ENCODE measurements around the gene AFMID.

The AFMID gene

DNA sequence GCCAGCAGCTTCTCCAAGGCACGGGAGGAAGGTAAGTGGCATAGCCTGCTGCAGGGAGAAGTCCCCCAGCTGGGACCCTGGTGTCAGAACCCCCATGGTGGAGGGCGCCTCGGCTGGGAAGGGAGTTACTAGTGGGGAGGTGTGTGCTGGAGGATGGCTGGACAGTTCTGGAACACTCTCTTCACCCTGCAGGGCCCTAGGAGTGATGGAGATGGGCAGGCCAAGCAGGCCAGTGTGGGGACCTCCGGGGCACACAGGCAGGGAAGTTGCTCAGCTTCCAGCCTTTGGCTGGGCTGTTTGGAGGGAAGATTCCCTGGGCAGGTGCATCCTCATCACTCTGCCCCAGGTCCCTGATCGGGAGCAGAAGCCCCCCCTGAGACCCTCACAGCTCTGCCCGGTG is 40.3 kb upstream of the AFMID start:
- Mint-ChIP-seq H3K4me3 (no peak overlapping the region), H3K36me3 (peaks cover 33% of the 10 kb centered on the region), H3K9me3 (no peaks in the 10 kb centered on the region), H3K27ac (peak overlapping the region; percentile 81), H3K4me1 (peaks cover 22% of the 10 kb centered on the region)
- ATAC-seq (no peak), DNase-seq (ENCODE audit: low spot score in 2 of 2) (no peak)

DNA sequence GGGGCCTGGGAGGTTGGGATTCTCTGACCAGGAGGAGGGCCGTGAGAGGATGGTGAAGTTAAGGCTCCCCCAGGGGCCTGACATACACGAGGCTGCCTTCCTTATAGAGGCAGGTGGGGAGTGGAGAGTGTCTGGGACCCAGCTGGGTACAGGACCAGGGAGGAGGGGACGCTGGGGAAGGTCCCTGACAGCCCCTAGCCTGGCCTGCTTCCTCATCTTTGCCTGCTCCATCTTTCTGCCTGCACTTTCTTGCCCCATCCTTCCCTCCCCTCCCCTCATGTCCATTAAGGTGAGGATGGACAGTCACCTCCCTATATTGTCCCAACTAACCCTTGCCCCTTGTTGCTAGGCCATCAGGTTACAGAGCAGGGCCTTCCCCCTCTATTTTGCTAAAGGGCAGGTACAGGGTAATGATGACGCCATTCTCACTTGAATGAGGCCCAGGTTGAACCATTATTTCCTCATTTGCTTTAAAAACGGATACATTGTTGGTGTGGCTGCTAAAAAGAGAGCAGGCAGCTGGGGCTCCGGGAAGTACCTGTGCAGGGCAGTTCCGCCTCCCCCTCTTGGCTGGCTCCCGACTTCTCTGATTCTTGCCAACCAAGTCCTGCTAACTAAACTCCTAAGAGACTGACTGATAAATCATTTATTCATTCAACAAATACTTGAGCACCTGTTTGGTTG is 39.7 kb upstream of the AFMID start:
- DNase-seq (ENCODE audit: low spot score in 2 of 2) (no peak), ATAC-seq (no peak)
- Mint-ChIP-seq H3K4me3 (no peak overlapping the region), H3K36me3 (peaks cover 27% of the 10 kb centered on the region), H3K27ac (peak overlapping the region; percentile 81), H3K9me3 (no peaks in the 10 kb centered on the region), H3K4me1 (peaks cover 22% of the 10 kb centered on the region)

DNA sequence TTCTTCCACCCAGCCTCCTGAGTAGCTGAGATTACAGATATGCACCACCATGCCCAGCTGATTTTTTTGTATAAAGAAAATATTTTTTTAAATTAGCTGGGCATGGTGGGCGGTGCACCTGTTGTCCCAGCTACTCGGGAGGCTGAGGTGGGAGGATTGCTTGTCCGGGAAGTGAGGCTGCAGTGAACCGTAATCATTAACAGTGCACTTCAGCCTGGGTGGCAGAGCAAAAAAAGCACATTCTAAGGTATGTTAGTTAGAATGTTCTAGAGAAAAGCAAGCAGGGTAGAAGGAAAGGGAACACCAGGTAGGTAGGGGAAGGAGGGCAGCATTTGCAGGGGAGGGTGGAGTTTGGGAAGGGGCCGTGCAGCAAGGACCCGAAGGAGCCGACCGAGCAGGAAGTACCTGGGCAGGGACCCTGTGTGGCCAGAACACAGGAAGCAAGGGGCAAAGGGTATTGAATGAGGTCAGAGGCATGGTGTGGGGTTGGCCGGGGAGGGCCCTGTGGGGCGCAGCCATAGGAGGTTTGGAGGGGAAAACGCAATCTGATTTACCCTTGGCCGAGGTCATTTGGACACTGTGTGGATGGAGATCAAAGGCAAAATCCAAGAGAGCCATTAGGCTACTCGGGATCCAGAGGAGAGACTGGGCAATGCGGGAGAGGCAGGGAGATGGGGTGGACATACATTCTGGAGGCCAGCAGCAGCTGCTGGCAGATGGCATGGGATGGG is 38.7 kb upstream of the AFMID start:
- peaks cover 17% of the 10 kb centered on the region for H3K4me1 Mint-ChIP-seq
- DNase-seq (ENCODE audit: low spot score in 2 of 2) (no peak), ATAC-seq (no peak)
- H3K36me3 Mint-ChIP-seq: peaks cover 17% of the 10 kb centered on the region
- no peak overlapping the region for H3K4me3 Mint-ChIP-seq
- no peak overlapping the region for H3K27ac Mint-ChIP-seq
- H3K9me3 Mint-ChIP-seq: no peaks in the 10 kb centered on the region

DNA sequence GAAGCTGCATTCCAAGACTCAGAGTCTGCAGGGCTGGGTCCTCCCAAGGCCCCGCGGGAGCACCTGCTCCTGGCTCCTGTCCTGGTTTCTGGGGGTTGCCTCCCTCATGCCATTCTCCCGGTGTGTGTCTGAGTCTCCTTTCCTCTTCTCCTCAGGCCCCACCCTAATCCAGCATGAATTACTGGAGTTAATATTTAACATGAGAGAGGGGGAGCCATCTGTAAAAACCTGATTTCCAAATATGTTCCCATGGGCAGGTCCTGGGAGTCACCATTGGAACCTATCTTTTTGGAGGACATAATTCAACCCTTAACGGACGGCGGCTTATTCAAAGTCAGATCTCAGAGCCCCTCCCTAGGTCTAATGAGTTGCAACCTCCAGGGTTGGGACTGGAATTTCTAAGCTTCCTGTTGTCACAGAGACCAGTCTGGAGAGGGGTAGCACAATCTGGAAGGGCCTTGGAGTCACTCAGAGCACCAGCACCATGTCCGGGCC is 35.6 kb upstream of the AFMID start:
- DNase-seq (ENCODE audit: low spot score in 2 of 2) (no peak), ATAC-seq (no peak)
- Mint-ChIP-seq H3K9me3 (no peaks in the 10 kb centered on the region), H3K36me3 (no peaks in the 10 kb centered on the region), H3K4me3 (no peak overlapping the region), H3K4me1 (peaks cover 6% of the 10 kb centered on the region), H3K27ac (no peak overlapping the region)

DNA sequence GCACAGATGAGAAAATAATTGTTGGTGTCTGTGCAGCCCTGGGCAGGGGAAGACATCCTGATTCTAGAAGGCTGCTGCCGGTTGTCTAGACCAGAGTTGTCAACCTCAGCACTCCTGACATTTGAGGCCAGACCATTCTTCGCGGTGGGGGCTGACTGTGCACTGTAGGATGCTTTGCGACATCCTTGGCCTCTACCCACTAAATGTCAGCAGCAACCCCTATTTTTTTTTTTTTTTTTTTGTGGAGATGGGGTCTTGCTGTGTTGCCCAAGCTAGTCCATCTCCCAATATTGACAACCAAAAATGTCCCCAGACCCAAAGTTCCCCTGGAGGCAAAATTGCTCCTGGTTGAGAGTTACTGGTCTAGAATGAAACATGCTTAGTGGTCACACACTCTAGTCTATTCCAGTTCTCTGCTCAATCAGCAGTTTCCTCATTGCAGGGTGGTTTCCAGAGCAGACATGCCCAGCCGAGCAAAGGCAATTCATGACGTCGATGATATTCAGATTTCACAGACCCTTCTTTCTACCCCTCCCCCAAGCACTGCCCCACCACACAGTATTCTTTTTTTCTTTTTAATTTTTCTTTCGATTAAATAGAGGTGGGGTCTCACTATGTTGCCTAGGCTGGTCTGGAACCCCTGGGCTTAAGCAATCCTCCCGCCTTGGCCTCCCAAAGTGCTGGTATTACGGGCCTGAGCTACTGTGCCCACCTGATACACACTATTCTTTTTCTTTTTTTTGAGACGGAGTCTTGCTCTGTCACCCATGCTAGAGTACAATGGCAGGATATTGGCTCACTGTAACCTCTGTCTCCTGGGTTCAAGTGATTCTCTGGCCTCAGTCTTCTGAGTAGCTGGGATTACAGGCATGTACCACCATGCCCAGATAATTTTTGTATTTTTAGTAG is 32.0 kb upstream of the AFMID start:
- ATAC-seq (peak; percentile 93), DNase-seq (ENCODE audit: low spot score in 2 of 2) (no peak)
- H3K4me3 Mint-ChIP-seq: peak overlapping the region; percentile 34

DNA sequence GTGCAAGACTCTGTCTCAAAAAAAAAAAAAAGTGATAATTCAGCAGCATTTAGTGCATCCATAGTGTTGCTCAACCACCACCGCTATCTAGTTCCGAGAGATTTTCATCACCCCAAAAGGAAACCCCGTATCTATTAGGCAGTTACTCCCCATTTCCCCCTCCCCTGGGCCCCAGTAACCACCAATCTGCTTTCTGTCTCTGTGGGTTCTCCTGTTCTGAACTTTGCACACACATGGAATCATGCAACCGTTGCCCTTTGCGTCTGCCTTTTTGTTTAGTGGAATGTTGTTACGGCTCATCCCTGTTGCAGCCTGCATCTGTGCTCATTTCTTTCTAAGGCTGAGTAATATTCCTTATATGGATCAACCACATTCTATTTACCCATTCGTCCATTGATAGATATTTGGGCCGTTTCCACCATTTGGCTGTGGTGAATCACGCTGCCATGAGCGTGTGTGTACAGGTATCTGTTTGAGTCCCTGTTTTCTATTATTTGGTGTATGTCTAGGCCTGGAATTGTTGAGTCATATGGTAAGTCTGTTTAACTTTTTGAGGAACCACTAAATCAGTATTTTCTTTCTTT is 27.5 kb upstream of the AFMID start:
- H3K4me3 Mint-ChIP-seq: no peak overlapping the region
- H3K27ac Mint-ChIP-seq: peak overlapping the region; percentile 87
- H3K9me3 Mint-ChIP-seq: no peaks in the 10 kb centered on the region
- H3K36me3 Mint-ChIP-seq: peaks cover 6% of the 10 kb centered on the region
- DNase-seq (ENCODE audit: low spot score in 2 of 2) (no peak), ATAC-seq (peak; percentile 75)
- H3K4me1 Mint-ChIP-seq: peaks cover 8% of the 10 kb centered on the region

More for the DNA sequence above, 32.0 kb upstream of the AFMID start:
- Mint-ChIP-seq H3K27ac (peak overlapping the region; percentile 69), H3K9me3 (no peaks in the 10 kb centered on the region), H3K36me3 (peaks cover 5% of the 10 kb centered on the region), H3K4me1 (peaks cover 8% of the 10 kb centered on the region)

DNA sequence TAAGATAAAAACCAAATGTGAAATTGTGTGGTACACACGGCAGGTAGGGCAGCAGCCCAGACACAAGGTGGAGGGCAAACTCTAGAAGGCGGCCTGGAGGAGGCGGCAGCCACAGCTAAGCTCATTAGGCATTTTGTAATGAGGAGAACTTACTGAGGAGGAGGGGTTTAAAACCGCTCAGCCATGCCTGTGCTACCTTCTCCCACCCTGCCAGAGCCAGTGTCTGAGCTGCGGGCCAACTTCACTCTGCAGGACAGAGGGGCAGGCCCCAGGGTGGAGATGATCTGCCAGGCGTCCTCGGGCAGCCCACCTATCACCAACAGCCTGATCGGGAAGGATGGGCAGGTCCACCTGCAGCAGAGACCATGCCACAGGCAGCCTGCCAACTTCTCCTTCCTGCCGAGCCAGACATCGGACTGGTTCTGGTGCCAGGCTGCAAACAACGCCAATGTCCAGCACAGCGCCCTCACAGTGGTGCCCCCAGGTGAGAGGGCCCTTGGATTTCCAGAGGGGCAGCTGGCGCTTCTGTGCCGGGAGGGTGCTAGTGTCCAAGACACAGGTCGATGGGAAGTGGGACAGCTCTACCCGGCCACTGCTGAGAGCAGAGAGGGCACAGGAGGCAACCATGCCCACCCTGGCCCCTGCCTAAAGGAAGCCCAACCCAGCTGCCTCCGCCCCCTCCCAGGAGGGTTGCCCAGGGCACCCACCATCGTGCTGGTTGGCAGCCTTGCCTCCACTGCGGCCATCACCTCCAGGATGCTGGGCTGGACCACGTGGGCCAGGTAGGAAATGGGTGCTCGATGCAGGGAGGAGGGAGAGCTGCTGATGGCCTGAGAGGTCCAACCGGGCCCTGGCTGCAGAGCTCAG is 23.0 kb upstream of the AFMID start:
- Mint-ChIP-seq H3K4me1 (peaks cover 13% of the 10 kb centered on the region), H3K27ac (no peak overlapping the region), H3K36me3 (peaks cover 13% of the 10 kb centered on the region), H3K9me3 (no peaks in the 10 kb centered on the region), H3K4me3 (no peak overlapping the region)
- ATAC-seq (no peak), DNase-seq (ENCODE audit: low spot score in 2 of 2) (no peak)

DNA sequence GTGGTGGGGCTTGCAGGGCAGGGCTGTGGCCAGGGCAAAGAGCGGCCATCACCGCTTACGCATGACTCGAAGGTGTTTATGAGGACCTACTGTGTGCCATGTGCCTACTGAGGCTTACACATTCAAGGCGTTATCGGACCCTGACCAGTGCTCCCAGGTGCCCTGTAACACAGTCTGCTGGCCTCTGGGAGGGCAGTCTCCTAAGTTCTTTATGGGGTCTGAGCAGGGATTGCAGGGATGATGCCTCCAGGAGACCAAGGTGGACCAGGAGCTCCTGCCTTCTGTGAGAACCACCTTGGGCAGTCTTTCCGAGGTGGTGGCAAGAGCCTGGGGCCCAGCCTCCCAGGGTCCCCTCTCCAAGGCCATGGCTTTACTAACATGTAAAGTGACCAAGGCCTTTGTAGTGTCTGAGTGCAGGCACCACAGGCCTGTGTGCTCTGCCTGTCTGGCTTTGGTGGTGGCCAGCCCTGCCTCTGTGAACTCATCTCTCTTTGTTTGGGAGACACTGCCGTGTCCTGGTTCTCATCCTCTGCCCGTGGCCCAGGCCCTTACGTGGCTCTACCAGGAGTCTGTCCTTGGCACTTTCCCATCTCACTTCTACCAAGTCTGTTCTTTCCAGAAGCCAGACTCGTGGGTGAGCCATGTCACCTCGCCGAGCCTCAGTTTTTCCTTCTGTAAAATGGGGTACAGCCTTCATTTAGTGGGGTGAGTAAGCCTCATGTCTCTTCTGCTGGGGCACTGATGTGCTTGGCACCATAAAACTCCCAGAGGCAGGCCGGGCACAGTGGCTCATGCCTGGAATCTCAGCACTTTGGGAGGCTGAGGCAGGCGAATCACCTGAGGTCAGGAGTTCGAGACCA is 22.2 kb upstream of the AFMID start:
- no peak overlapping the region for H3K27ac Mint-ChIP-seq
- H3K4me3 Mint-ChIP-seq: no peak overlapping the region
- peaks cover 18% of the 10 kb centered on the region for H3K36me3 Mint-ChIP-seq
- no peak for ATAC-seq
- DNase-seq (ENCODE audit: low spot score in 2 of 2): no peak
- H3K9me3 Mint-ChIP-seq: no peaks in the 10 kb centered on the region
- peaks cover 14% of the 10 kb centered on the region for H3K4me1 Mint-ChIP-seq

DNA sequence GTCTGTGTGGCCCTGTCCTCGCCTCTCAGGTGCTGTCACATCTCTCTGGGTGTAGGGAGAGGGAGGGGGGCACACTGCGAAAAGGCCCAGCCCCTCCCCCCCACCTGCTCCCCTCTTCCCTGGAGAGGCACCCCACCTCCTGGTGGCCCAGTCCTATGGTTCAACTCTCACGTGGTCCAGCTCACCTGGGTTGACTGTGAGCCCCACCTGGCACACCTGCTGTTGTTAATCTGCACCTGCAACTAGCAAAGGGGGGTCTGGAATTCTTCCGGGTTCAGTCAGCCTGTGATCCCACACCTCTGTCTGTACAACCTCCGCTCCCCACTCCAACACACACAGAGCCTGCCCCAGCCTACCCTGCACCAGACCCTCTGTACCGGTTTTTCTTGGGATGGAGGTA is 20.7 kb upstream of the AFMID start:
- Mint-ChIP-seq H3K4me3 (no peak overlapping the region), H3K9me3 (no peaks in the 10 kb centered on the region), H3K36me3 (peaks cover 30% of the 10 kb centered on the region), H3K27ac (no peak overlapping the region), H3K4me1 (peaks cover 25% of the 10 kb centered on the region)
- DNase-seq (ENCODE audit: low spot score in 2 of 2): no peak
- no peak for ATAC-seq

DNA sequence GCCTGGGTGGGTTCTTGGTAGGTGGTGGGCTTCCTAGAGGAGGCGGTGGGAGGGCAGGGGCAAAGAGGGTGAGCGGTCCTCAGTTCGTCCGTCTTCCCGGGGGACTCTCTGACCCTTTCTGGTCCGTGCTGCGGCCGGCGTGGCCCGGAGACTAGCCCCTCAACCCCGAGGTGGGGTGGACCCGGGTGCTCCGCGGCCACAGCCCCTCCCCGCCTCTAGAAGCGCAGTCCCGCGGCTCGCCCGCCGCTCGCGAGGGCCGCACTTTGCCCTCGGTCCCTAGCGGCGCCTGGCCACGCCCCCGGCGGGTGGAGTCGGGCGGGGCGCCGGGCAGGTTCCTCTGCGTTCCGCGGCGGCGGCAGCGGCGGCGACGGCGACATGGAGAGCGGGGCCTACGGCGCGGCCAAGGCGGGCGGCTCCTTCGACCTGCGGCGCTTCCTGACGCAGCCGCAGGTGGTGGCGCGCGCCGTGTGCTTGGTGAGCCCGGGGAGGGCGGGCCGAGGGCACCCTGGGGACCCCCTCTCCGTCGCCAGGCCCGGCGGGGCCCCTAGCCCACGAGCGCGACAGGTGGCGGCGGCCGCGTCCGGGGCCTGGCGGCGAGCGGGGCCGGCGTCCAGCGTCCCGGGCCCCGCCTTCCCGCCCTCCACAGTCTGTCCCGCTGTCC is 18.8 kb upstream of the AFMID start, which contains the start of gene SYNGR2:
SYNGR2 (plus strand) TSS at position 340 of the 661 bp plus-strand sequence; CDS start at position 376, 36 bp downstream.
- H3K36me3 Mint-ChIP-seq: peaks cover 49% of the 10 kb centered on the region
- H3K4me3 Mint-ChIP-seq: peak within 1 kb of the TSS; percentile 69
- ATAC-seq: peak; percentile 89
- peak; percentile 89 for DNase-seq (ENCODE audit: low spot score in 2 of 2)
- H3K4me1 Mint-ChIP-seq: peaks cover 45% of the 10 kb centered on the region
- H3K9me3 Mint-ChIP-seq: no peaks in the 10 kb centered on the region
- H3K27ac Mint-ChIP-seq: peak within 1 kb of the TSS; percentile 94

DNA sequence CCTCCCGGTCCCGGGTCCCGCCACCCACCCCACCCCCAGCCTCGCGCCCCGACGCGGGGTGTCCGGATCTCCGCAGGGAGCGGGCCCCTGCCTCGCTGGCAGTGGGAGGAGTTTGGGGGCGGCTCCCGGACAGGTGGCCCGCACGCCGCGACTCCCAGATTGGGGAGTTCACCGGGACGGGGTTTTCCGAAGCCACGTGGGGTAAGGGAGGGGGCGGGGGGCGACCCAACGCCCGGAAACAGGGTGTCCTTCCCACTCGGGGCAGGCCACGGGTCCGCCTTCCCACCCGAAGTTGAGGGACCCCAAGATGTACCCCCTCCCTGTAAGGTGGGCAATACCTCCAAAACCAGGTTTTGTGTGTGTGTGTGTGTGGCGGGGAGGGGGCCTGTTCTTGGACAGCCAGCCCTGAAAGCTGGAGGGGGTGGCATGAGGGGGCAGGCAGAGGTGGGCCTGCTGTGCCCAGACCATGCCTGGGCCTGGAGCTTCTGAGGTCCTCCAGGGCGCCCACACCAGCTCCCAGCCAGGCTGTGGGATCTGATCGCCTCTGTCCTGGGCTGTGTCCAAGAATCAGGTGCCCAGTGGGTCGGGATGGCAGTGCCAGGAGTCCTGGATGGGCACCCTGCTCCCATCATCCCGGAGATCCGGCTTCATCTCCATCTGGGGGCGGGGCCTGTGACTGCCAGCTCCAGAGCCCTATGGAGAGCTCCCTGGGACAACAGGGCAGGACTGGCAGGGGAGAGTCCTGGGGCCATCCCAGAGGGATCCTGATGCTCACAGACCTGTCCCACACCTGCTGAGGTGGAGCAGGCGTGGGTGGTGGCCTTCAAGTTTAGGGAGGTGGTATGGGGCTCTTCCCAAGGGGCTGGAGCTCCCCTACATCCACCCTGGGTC is 18.0 kb upstream of the AFMID start:
- DNase-seq (ENCODE audit: low spot score in 2 of 2): peak in 1 of 2 donors; percentile 70
- ATAC-seq: peak; percentile 55
- peaks cover 53% of the 10 kb centered on the region for H3K4me1 Mint-ChIP-seq
- H3K4me3 Mint-ChIP-seq: peak overlapping the region; percentile 69
- H3K36me3 Mint-ChIP-seq: peaks cover 57% of the 10 kb centered on the region
- peak overlapping the region; percentile 94 for H3K27ac Mint-ChIP-seq
- no peaks in the 10 kb centered on the region for H3K9me3 Mint-ChIP-seq
